Sigmoid colon (tissue), 7 donors: ENCODE measurements around the gene RAB5A. TPM values are rescaled to one million over a fixed set of nuclear protein-coding genes. Genes with fewer than 3 reads are reported as not detected.
A peak's percentile ranks its signal among the peaks of the same experiment; 100 is the strongest.
"Not testable (repeated sequence)": the region's sequence is repeated elsewhere in the genome, so short reads cannot be mapped to it uniquely, and the experiment has no call there.

Experiments
- DNase-seq: peaks from one replicate; pipeline ENCODE4 v3.0.0-alpha.2; 2019
- H3K27ac ChIP-seq, 4 donors: fragments of 200-600 bp; sonication (generic); one replicate each; pipeline ENCODE4 v1.5.1; 2016 to 2019; ENCODE audit warnings: mild to moderate bottlenecking in 1 of 4
- H3K27me3 ChIP-seq, 3 donors: fragments of 200-600 bp; sonication (generic); one replicate each; pipeline ENCODE4 v1.5.1; 2019; ENCODE audit warnings: mild to moderate bottlenecking in 1 of 3
- H3K36me3 ChIP-seq, 4 donors: fragments of 200-600 bp; sonication (generic); one replicate each; pipeline ENCODE4 v1.5.1; 2016 to 2019
- H3K4me1 ChIP-seq, 4 donors: fragments of 200-600 bp; sonication (generic); one replicate each; pipeline ENCODE4 v1.5.1; 2017 to 2019
- H3K4me3 ChIP-seq, 4 donors: fragments of 200-600 bp; sonication (generic); one replicate each; pipeline ENCODE4 v1.5.1; 2017 to 2019; ENCODE audit warnings: mild to moderate bottlenecking in 2 of 4, moderate library complexity in 1 of 4
- H3K9me3 ChIP-seq, 4 donors: fragments of 200-600 bp in 3 of 4; sonication (generic) in 3 of 4; one replicate each; pipeline versions ENCODE4 v1.5.1 to v1.6.1; 2013 to 2019
- EP300 ChIP-seq, 4 donors: sonication (generic); formaldehyde crosslinking; IDR thresholded peaks; one replicate each; pipeline ENCODE4 v1.6.1; 2017; ENCODE audit warnings: antibody characterized with exemption in 4 of 4
- POLR2A ChIP-seq, 2 donors: fragments of 450-650 bp; IDR thresholded peaks; one replicate each; pipeline ENCODE4 v1.6.1; 2016; ENCODE audit warnings: antibody characterized with exemption in 2 of 2, mild to moderate bottlenecking in 2 of 2, moderate library complexity in 2 of 2
- POLR2AphosphoS5 ChIP-seq, 4 donors: sonication (generic); formaldehyde crosslinking; IDR thresholded peaks; one replicate each; pipeline ENCODE4 v1.6.1; 2017; ENCODE audit warnings: antibody characterized with exemption in 4 of 4
- WGBS, 2 donors: extraction: QIAGEN DNeasy Blood & Tissue Kit; methylation state at CpG; one replicate each; pipeline ENCODE4 v1.1.7; 2013; 5-methylcytosine and 5-hydroxymethylcytosine counted together
- intact Hi-C: fragments of 100-400 bp; cut with DNase I; formaldehyde crosslinking; loops from one replicate; pipeline ENCODE4 v1.15.1; 2023
- polyA plus RNA-seq, 3 donors: library from polyadenylated mRNA; stranded (reverse); fragments of 200-250 nt; gene quantifications; one replicate each; pipeline ENCODE4 v1.2.3, GENCODE V29; 2013
- small RNA-seq, 3 donors: library from RNA; depleted of rRNA; stranded (forward); fragments of <200 nt; gene quantifications; one replicate each; pipeline ENCODE3, GENCODE V24; 2016
- total RNA-seq, 4 donors: library from RNA; depleted of rRNA; stranded (reverse); fragments of >200 nt; gene quantifications; one replicate each; pipeline ENCODE4 v1.1.0, GENCODE V29; 2016
- TF ChIP-seq, protein P1 (sequence below), 4 experiments: fragments of 450-650 bp in 3 of 4; fragments of 200-600 bp in 1 of 4; IDR thresholded peaks; one replicate each; pipeline ENCODE4 v1.5.1; 2016 to 2019; ENCODE audit warnings: antibody characterized with exemption in 4 of 4, mild to moderate bottlenecking in 3 of 4, moderate library complexity in 2 of 4
- donor health status: healthy with polysubstance abuse.
- donor health status: Bipolar disorder and iron deficiency.
- donor health status: healthy.

RAB5A gene
- total and polyA plus RNA-seq, 7 donors, result 28.0 to 65.3 (median 61.4) TPM

DNA sequence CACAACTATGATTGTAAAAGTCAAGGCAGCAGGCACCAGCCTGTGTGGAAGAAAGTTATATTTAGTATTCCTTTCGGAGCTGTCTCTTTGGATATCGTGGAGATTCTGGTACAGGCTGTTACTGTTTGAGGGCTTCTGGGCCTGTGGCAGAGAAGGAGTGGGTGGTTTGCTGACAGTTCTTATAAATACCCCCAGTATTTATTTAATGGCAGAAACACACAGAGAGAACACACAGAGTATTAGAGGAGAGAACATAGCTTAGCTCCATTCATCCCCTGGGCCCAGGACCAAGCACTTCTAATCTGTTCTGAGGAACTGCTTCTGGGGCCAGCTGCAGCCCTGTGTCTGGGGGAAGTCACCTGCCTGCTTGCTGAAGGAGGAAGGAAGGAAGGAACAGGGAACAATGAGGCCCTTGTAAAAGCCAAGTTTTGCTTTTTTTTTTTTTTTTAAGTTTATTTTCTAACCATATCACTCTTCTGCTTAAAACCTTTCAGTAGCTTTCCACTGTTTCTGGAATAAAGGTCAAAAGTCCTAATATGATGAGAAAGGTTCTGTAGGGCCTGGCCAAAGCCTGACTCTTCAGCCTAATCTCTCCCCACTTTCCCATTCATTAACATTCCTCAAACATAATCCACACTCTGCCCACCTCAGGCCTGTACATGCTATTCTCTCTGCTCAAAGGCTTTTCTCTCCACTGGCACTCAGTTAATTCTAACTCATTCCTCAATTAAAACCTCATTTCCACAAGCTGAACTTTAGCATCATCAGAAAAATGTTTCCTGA lies 76.9 kb downstream of the RAB5A start:
- peak in 2 of 4 donors; percentile 7 to 32 for TF ChIP-seq POLR2AphosphoS5 (IDR thresholded peaks at IDR 0.05)
- TF ChIP-seq, protein P1, sequence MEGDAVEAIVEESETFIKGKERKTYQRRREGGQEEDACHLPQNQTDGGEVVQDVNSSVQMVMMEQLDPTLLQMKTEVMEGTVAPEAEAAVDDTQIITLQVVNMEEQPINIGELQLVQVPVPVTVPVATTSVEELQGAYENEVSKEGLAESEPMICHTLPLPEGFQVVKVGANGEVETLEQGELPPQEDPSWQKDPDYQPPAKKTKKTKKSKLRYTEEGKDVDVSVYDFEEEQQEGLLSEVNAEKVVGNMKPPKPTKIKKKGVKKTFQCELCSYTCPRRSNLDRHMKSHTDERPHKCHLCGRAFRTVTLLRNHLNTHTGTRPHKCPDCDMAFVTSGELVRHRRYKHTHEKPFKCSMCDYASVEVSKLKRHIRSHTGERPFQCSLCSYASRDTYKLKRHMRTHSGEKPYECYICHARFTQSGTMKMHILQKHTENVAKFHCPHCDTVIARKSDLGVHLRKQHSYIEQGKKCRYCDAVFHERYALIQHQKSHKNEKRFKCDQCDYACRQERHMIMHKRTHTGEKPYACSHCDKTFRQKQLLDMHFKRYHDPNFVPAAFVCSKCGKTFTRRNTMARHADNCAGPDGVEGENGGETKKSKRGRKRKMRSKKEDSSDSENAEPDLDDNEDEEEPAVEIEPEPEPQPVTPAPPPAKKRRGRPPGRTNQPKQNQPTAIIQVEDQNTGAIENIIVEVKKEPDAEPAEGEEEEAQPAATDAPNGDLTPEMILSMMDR (IDR thresholded peaks at IDR 0.05), result no peak
- no peak for TF ChIP-seq EP300 (IDR thresholded peaks at IDR 0.05)
- no peak for TF ChIP-seq POLR2A (IDR thresholded peaks at IDR 0.05)
- no peaks in the 10 kb centered on the region for H3K27me3 ChIP-seq
- H3K36me3 ChIP-seq, result no peaks in the 10 kb centered on the region
- peak; percentile 76 for DNase-seq
- intact Hi-C loops, result loop anchor here (5.0 kb wide), 1 partner anchor 72 kb away; no protein-coding TSS in a partner anchor
- no peaks in the 10 kb centered on the region for H3K9me3 ChIP-seq
- 40 to 55% methylated on average over 2 of the region's 2 CpGs for WGBS, 2 donors
- H3K4me3 ChIP-seq, result no peak overlapping the region
- peaks cover 0 to 15% (median 13%) of the 10 kb centered on the region in 4 donors for H3K4me1 ChIP-seq
- H3K27ac ChIP-seq, result peak overlapping the region; percentile 50 to 67 (median 66)

DNA sequence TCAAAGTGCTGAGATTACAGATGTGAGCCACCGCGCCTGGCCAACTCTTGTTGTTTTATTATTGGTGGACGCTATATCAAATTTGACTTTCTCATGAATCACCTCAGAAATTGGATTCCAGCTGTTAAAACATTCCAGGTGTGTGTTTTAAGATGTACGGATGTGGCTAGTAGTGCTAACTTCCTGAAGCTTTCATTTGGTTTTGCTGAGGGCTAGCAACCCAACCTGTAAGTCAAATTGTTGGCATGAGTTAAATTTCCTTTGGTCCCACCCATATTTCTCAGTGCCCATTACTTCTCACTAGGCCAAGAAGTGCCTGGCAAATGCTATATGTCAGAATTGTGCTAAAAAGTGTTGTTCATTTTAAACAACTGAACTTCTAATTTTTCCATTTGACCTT lies 80.2 kb downstream of the RAB5A start:
- Histone ChIP-seq H3K4me3 (no peak overlapping the region), H3K36me3 (no peaks in the 10 kb centered on the region), H3K27ac (no peak overlapping the region), H3K9me3 (no peaks in the 10 kb centered on the region), H3K4me1 (peaks cover 0 to 15% (median 13%) of the 10 kb centered on the region in 4 donors), H3K27me3 (no peaks in the 10 kb centered on the region)
- TF ChIP-seq POLR2A (IDR thresholded peaks at IDR 0.05) (no peak), EP300 (IDR thresholded peaks at IDR 0.05) (no peak), POLR2AphosphoS5 (IDR thresholded peaks at IDR 0.05) (no peak)
- TF ChIP-seq, protein P1 (IDR thresholded peaks at IDR 0.05), result no peak
- WGBS, 2 donors, result 77 to 88% methylated on average over 4 of the region's 4 CpGs
- intact Hi-C loops, result no loop called here
- no peak for DNase-seq

DNA sequence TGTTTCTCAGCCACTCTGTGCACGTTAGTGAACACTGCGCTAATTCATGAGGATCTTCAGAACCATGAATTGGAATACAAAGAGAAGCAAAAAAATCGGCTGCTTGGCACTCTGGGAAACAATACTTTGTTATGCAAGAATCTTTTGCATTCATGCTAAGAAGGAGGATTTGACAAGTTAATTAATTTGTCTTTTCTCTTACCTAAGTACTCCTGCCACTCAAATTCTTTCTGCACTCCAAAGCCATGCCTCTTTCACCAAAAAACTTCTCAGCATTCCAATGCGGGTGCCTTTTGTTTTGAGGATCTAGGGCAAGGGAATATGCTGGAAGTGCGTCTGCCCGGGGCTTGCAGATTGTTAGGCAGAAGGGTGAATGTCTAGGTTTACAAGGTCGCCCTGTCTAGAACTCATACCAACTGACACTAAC lies 82.0 kb downstream of the RAB5A start:
- Histone ChIP-seq H3K27ac (no peak overlapping the region), H3K27me3 (no peaks in the 10 kb centered on the region), H3K4me3 (no peak overlapping the region), H3K4me1 (peaks cover 0 to 5% (median 4%) of the 10 kb centered on the region in 4 donors), H3K36me3 (no peaks in the 10 kb centered on the region), H3K9me3 (no peaks in the 10 kb centered on the region)
- TF ChIP-seq POLR2AphosphoS5 (IDR thresholded peaks at IDR 0.05), result no peak
- no peak for TF ChIP-seq EP300 (IDR thresholded peaks at IDR 0.05)
- TF ChIP-seq, protein P1 (IDR thresholded peaks at IDR 0.05), result no peak
- TF ChIP-seq POLR2A (IDR thresholded peaks at IDR 0.05), result no peak
- no peak for DNase-seq
- 92 to 94% methylated on average over 7 of the region's 7 CpGs for WGBS, 2 donors
- intact Hi-C loops, result no loop called here

DNA sequence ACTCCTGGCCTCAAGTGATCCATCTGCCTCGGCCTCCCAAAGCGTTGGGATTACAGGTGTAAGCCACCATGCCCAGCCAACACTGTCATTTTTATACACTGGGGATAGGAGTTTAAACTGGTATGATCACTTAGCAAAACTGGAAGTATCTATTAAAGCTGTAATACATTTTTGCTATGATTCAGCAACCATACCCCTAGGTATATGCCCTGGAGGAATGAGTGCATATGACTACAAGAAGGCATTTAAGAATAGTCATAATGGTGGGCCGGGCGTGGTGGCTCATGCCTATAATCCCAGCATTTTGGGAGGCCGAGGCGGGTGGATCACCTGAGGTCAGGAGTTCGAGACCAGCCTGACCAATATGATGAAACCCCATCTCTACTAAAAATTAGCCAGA lies 85.0 kb downstream of the RAB5A start:
- intact Hi-C loops, H3K27me3 ChIP-seq, H3K4me1 ChIP-seq, H3K9me3 ChIP-seq, H3K4me3 ChIP-seq, H3K36me3 ChIP-seq, H3K27ac ChIP-seq, DNase-seq: not testable (repeated sequence)
- 97 to 98% methylated on average over 7 of the region's 7 CpGs for WGBS, 2 donors

Small RNA genes lying within 50 kb of the gene (small RNA-seq; reads per million reads assigned to genes)
- 0 reads per million in 3 donors for gene RNU4-85P
- 0 reads per million in 3 donors for gene RPL39P18

Other genes with a start within 250 kb of the RAB5A start
- 1 to 10 TPM in 1 of 4 donors, under 1 TPM in 2, not detected in 1; 0.41 to 2.9 (median 0.82) TPM for gene EFHB, start 12.9 kb upstream of the RAB5A start, total RNA-seq
- under 1 TPM in 2 of 3 donors, not detected in 1; 0.46 to 0.47 TPM for gene EFHB, start 12.9 kb upstream of the RAB5A start, polyA plus RNA-seq
- gene PP2D1, start 65.2 kb downstream of the RAB5A start, total RNA-seq, result not detected
- gene PP2D1, start 65.2 kb downstream of the RAB5A start, polyA plus RNA-seq, result not detected
- gene KAT2B, start 93.3 kb downstream of the RAB5A start, total RNA-seq, result 10 to 100 TPM; 27.2 to 49.2 (median 42.1) TPM
- 10 to 100 TPM; 10.8 to 18.7 (median 14.4) TPM for gene KAT2B, start 93.3 kb downstream of the RAB5A start, polyA plus RNA-seq
- gene SGO1, start 239.1 kb downstream of the RAB5A start, total RNA-seq, result 1 to 10 TPM in 1 of 4 donors, under 1 TPM in 1, not detected in 2; 0.16 to 1.4 TPM
- gene SGO1, start 239.1 kb downstream of the RAB5A start, polyA plus RNA-seq, result 1 to 10 TPM in 2 of 3 donors, under 1 TPM in 1; 0.60 to 4.8 (median 2.3) TPM